ENCODE data around the gene PXN. TPM values are rescaled to one million over a fixed set of nuclear protein-coding genes. Genes with fewer than 3 reads are reported as not detected.
"Not testable (repeated sequence)": the region's sequence is repeated elsewhere in the genome, so short reads cannot be mapped to it uniquely, and the experiment has no call there.

Gene PXN
- total RNA-seq, 1 donor from 2014 or later: 279 TPM

- DNase-seq (ENCODE audit: extremely low read depth, low read depth, low spot score): no peak
Observed at GRCh38 chr12:120212301-120212700, 53.2 kb downstream of the PXN start.

DNA sequence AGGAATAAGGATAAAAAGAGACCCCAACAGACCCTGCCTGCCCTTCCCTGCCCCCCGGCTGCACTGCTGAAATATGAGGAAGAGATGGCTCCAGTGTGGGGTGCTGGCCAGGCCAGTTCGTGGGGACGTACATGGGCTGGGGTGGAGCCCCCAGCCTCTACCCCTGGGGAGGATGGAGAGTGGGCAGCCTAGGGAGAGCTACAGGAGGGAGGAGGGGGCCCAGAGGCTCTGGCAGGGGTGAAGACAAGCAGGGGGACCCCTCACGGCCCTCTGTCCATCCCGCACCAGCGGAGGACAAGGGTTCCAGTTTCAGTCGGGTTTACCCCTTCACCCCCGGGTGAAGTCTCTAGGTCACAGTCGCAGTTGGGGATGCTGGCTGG, 53.6 kb downstream of the PXN start:
- no peak for DNase-seq (ENCODE audit: extremely low read depth, low read depth, low spot score)

- no peak for DNase-seq (ENCODE audit: extremely low read depth, low read depth, low spot score)
Observed at GRCh38 chr12:120211243-120211903, 54.2 kb downstream of the PXN start.

GRCh38 chr12:120209851-120210250, 55.7 kb downstream of the PXN start:
- DNase-seq (ENCODE audit: extremely low read depth, low read depth, low spot score): no peak

DNA sequence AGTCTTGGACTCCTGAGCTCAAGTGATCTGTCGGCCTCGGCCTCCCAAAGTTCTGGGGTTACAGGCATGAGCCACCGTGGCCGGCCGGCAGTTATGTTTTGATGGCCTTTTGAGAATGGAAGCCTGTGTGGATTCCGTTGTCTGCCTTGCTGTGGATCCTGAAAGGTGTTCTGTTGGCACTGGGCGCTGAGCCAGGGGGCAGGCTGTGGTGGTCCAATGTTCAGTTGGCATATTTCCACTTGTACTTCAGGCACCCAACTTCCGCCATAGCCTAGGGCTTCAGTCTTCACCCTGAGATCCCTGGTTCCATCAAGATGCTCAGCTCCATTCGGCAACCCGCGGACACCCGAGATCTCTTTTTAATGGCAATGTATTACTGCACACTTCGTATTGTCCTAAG, 58.3 kb downstream of the PXN start:
- DNase-seq (ENCODE audit: extremely low read depth, low read depth, low spot score): no peak

DNA sequence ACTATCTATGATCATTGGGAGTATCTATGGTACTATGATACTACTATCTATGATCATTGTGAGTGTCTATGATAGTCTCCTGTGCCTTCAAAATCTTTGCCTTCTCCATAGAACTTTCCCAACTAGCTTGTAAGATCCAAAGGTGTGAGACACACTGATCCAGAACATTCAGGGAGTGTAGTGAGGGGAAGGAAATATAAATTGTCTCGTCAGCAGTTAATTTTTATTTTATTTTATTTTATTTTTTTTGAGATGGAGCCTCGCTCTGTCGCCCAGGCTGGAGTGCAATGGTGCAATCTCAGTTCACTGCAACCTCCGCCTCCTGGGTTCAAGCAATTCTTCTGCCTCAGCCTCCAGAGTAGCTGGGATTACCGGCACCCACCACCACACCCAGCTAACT, 58.7 kb downstream of the PXN start:
- not testable (repeated sequence) for DNase-seq (ENCODE audit: extremely low read depth, low read depth, low spot score)

DNA sequence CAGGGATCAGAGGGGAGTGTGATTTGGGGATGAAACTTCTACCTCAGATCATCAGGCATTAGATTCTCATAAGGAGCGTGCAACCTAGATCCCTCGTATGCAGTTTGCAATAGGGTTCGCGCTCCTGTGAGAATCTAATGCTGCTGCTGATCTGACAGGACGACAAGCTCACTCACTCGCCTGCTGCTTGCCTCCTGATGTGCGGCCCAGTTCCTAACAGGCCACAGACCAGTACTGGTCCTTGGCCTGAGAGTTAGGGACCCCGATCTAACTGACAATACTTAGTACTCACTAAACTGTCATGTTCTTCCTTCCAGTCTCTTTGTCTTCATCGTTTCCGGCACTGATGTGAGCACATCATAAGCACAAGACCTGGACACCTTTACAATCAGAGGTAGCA, 59.3 kb downstream of the PXN start:
- no peak for DNase-seq (ENCODE audit: extremely low read depth, low read depth, low spot score)

DNA sequence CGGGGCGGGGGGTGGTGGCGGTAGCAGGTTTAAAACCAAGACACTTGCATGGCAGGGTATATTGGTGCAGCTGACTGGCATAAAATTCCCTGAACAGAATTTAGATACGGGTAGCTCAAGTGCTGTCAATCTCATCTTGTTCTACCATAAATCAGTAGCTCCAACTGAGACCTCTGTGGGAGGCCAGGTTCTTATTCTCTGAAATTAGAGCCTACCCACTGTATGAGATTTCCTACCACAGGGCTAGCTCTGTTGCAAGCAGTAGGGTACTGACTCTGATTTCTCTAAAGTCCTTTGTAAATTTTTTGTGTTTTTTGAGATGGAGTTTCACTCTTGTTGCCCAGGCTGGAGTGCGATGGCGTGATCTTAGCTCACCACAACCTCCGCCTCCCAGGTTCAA, 61.4 kb downstream of the PXN start:
- no peak for DNase-seq (ENCODE audit: extremely low read depth, low read depth, low spot score)

- DNase-seq (ENCODE audit: extremely low read depth, low read depth, low spot score): no peak
Observed at GRCh38 chr12:120200364-120200800, 65.1 kb downstream of the PXN start.

DNA sequence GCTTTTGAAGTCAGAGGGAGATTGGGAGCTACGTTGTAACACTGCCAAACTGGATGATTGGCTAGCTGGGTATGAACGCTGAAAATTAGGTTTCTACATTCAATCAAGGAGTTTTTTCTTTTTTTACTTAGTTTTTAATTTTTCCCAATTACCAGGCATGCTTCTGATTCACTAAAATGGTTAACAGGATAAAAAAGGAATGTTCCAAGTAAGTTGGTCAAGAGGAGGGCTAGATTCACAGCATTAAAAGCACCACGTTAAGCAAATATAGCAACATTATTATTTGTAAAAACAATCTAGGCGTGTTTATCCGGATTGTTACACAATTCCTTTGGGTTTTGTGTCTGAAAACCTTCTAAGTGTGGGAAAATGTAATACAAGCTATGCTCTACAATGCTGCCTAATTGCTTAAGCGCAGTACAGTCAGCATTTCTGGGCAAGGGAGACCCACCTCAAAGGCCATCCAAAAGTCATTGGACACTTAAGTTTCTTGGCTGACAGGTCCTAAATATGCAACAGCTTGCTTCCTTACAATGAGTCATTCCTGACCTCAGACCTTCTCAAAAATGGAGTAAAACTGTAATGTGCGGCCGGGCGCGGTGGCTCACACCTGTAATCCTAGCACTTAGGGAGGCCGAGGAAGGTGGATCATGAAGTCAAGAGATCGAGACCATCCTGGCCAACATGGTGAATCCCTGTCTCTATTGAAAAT, 65.8 kb downstream of the PXN start:
- peak; percentile 20 for DNase-seq (ENCODE audit: extremely low read depth, low read depth, low spot score)

DNA sequence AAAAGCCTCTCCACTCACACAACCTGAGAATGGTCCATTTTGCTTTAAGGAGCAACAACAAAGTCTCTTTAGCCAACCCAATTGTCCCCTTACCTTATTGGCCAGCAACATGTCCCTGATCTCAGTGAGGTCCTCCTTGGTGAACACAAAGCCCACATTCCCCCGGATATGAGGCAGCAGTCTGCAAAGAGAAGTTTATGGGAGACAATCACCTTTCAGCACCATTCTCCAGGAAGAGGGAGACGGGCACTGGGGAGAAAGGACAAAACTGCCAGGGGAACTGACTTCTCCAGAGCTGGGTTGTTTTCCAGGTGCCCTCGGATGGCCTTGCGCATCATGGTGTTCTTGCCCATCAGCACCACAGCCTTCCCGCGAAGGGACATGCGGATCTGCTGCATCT, 66.5 kb downstream of the PXN start:
- DNase-seq (ENCODE audit: extremely low read depth, low read depth, low spot score): no peak

GRCh38 chr12:120197542-120197887, 68.0 kb downstream of the PXN start:
- no peak for DNase-seq (ENCODE audit: extremely low read depth, low read depth, low spot score)

DNA sequence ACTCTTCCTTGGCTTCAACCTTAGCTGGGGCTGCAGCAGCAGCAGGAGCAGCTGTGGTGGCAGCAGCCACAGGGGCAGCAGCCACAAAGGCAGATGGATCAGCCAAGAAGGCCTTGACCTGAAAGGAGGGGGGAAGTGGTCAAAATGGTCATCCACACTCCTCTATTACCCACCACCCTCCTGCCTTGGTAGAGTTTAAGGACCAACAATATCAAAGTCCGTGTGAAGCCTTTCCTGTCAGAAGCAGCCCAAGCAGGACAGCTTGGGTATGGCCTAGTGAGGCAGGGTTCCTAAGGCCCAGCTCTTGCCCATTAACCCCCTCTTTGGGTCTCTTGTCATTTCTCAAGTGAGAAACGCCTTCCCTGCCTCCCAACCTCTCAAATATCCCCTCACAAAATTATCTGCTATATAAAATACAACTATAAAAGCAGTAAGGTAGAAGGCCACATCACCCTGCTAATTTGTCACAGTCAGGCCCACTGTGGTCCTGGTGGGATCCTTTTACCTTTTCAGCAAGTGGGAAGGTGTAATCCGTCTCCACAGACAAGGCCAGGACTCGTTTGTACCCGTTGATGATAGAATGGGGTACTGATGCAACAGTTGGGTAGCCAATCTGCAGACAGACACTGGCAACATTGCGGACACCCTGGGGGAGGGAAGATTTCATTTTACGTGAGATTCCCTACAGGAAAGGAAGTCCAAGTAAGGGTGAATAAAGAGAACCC, 68.6 kb downstream of the PXN start:
- DNase-seq (ENCODE audit: extremely low read depth, low read depth, low spot score): not testable (repeated sequence)

- DNase-seq (ENCODE audit: extremely low read depth, low read depth, low spot score): no peak
Observed at GRCh38 chr12:120196363-120196762, 69.2 kb downstream of the PXN start.

DNA sequence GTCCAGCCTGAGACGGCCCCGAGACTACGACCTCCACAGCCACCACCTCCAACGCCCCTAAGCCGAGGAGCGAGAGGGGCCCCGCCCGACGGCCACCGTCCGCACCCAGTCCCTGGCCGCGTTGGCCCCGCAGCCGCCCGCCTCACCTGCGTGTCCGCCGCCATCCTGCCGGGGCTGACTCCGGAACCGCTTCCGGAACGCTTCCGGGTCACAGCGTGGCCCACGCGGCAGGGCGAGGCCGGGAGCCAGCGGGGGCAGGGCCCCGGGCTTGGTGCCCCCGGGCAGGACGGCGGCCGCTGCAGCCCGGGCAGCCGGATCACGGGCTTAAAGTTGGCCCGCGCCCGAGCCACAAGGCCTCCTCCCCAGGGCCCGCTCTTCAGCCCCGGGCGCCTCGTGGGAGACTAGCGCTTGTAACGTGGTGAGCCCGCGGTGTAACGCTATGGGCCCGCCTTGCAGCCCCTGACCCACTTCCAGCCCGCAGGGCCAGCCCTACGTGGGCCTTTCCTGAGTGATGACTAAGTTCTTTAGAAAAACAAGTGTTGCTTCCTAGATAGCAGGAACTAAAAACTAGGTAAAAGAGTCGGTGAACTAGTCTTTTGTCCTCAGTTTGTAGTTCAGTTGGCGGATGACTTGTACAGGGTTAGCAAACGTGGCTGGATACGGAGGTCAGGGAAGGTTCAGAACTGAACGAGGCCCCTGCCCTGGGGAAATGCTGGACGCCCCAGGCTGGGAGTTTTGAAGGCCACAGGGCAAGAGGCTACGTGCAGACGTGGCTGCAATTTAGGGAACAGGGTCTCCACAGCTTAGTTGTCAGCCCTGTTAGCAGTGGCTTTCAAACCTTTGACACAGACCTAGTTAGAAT, 70.8 kb downstream of the PXN start, which contains the start of gene GCN1:
GCN1 (minus strand) TSS at position 182 of the 862 bp plus-strand sequence; CDS start at position 164, 18 bp downstream.
- DNase-seq (ENCODE audit: extremely low read depth, low read depth, low spot score): peak; percentile 23

- no peak for DNase-seq (ENCODE audit: extremely low read depth, low read depth, low spot score)
Observed at GRCh38 chr12:120194226-120194533, 71.3 kb downstream of the PXN start.

DNA sequence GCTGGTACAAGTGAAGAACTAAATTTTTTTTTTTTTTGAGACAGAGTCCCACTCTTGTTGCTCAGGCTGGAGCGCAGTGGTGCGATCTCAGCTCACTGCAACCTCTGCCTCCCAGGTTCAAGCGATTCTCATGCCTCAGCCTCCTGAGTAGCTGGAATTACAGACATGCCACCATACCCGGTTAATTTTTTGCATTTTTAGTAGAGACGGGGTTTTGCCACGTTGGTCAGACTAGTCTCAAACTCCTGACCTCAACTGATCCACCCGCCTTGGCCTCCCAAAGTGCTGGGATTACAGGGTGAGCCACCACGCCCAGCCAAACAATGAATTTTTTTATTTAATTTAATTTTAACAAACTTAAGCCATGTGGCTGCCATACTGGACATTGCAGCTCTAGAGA, 72.2 kb downstream of the PXN start:
- not testable (repeated sequence) for DNase-seq (ENCODE audit: extremely low read depth, low read depth, low spot score)

- no peak for DNase-seq (ENCODE audit: extremely low read depth, low read depth, low spot score)
Observed at GRCh38 chr12:120190985-120191480, 74.5 kb downstream of the PXN start.

- no peak for DNase-seq (ENCODE audit: extremely low read depth, low read depth, low spot score)
Observed at GRCh38 chr12:120190386-120190785, 75.1 kb downstream of the PXN start.

GRCh38 chr12:120186654-120187053, 78.9 kb downstream of the PXN start:
- no peak for DNase-seq (ENCODE audit: extremely low read depth, low read depth, low spot score)

- no peak for DNase-seq (ENCODE audit: extremely low read depth, low read depth, low spot score)
Observed at GRCh38 chr12:120183211-120183631, 82.3 kb downstream of the PXN start.
